Neural cell (in vitro differentiated cells): Measurements from ENCODE around the gene GAS7.

Experiments
- CTCF ChIP-seq: fragments of 450-650 bp; IDR thresholded peaks from 2 replicates; pipeline ENCODE4 v1.5.1; 2014; ENCODE audit warnings: antibody characterized with exemption, mild to moderate bottlenecking, moderate library complexity; ENCODE audit not compliant: poor library complexity, severe bottlenecking
- EZH2 ChIP-seq: fragments of 200-600, 300-800 bp; shearing (Covaris generic), sonication (generic); IDR thresholded peaks from 2 replicates; pipeline ENCODE4 v1.6.1; 2014; ENCODE audit warnings: antibody characterized with exemption, low read length, borderline replicate concordance, mild to moderate bottlenecking; ENCODE audit not compliant: insufficient read depth, poor library complexity, severe bottlenecking
- RAD21 ChIP-seq: fragments of 450-650 bp; conservative IDR thresholded peaks from 2 replicates; pipeline ENCODE4 v1.6.1; 2014; ENCODE audit warnings: antibody characterized with exemption, mild to moderate bottlenecking, moderate library complexity
- REST ChIP-seq: IDR thresholded peaks from 2 replicates; pipeline ENCODE4 v1.6.1; 2012; ENCODE audit warnings: borderline replicate concordance

GRCh38 chr17:9957244-9957643 lies 241.2 kb downstream of the GAS7 start:
- TF ChIP-seq REST, result no peak
- TF ChIP-seq RAD21, result no peak
- TF ChIP-seq CTCF, result no peak
- no peak for TF ChIP-seq EZH2
